ENCODE data around the gene GID8.
"Not testable (repeated sequence)": the region's sequence is repeated elsewhere in the genome, so short reads cannot be mapped to it uniquely, and the experiment has no call there.

The GID8 gene

DNA sequence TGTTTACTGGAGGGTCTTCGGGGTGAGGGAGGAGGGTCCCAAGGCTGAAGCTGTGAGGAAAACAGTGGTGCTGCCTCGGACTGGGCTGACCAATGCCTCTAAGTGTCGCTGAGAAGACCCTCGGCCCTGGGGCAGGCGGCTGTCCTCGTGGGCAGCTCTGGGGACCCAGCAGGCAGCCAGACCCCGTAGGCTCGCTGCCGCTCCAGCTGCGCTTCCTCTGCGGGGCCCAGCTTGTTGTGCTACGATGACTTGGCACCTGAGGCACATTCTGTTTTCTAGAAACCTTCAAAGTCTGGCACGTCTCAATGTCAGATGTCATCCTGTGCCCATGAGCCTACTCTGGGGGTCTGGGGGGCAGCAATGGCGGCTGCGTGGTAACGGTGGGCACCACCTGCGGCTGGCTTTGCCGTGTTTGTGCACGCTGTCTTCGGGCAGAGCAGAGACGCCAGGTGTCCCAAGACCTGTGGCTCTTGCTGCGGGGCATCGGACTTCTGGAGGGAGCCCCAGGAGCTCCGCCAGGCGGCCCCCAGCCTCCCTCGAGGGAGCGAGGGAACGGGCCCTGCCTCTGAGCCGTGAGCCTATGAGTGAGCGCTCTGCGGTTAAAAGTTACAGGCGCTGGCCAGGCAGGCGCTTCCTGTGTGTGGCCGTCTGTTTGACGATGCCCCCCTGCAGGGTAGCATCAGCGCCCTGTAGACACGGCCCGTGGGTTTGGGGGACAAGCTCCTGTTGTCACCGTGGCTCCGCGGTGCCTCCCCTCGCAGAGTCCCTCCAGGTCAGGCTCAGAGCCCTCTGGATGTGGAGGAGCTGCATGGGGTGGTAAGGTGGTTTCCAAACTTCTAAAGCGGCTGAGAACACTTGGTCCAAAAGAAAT is 21.4 kb downstream of the GID8 start:
- DNase-seq: no peak

DNA sequence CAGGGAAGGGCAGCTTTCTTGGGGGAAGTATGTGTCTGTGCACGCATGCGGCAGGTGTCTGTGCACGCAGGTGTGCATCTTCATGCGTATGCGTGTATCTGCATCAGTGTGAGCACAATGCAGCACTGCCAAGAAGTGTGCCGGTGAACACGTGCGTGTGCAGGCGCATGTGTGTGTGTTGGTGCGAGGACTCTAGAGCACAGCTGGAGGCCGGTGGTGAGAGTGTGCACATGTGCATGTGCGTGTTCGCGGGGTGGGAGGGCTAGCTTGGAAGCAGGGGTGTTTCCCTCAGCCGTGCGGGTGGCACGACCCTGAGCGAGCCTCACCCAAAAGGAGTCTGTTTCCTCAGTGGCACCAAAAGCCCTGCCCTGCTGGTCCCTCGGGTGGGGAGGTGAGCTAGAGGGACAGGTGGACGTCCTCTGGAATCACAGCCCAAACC is 22.1 kb downstream of the GID8 start:
- DNase-seq: no peak

DNA sequence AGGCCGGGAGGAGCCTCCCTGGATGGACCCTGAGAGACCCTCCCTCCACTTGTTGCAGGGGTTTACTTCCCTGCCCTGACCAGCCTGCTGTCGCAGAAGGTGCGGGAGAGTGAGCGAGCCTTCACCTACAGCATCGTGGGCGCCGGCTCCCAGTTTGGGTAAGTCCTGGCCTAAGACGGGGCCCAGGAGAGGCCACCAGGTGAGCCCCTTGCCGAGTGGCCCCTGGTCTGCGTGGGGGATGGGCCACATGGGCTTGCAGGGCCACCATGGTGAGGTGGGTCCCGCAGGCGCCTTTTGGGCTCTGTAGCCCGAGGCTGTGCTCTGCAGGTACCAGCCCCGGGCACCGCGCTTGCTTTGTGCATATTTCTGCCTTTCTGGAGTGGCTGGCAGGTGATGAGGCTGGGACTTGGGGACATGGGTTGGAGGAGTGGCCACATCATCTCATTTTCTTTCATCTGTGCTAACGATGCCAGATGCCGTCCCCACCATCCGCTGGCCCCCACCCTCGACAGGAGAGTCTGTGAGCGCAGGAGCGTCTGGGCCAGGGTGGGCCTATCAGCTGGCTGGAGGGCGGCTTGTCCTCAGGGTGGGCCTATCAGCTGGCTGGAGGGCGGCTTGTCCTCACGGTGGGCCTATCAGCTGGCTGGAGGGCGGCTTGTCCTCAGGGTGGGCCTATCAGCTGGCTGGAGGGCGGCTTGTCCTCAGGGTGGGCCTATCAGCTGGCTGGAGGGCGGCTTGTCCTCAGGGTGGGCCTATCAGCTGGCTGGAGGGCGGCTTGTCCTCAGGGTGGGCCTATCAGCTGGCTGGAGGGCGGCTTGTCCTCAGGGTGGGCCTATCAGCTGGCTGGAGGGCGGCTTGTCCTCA is 22.7 kb downstream of the GID8 start:
- not testable (repeated sequence) for DNase-seq

DNA sequence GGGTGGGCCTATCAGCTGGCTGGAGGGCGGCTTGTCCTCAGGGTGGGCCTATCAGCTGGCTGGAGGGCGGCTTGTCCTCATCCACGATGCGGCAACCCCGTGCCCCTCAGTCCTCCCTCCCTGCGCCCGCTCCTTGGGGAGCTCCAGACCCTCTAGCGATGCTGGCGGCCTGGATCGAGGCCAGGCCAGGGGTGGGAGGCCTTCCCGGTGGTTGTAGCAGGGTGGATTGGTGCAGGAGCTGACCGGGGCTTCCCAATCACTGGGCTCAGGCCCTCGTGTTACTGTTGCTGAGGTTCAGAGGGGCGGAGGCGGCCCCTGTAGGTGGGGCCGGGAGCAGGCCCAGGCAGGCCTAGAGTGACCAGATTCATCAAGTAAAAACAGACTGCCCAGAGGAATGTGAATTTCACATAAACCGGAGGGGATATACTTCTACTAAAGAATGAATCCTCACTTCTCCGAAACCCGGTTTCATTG is 23.4 kb downstream of the GID8 start:
- no peak for DNase-seq

DNA sequence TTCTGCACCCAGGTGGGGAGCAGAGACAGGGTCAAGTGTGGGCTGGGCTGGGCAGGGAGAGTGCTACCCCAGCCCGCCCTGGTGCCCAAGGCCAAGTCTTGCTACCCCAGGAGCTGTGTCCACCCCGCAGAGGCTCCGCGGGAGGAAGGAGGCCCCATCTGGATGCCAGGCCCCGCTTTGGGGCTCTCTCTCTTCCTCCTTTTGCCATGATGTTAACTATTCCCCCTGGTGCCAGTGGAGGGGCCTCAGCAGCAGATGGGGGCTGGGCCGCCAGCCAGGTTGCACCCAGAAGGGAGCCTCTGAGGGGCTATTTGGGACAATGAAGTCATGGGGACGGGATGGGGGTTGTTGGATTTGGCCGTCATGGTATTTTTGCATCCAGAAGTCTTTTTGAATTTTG is 23.9 kb downstream of the GID8 start:
- DNase-seq: no peak

DNA sequence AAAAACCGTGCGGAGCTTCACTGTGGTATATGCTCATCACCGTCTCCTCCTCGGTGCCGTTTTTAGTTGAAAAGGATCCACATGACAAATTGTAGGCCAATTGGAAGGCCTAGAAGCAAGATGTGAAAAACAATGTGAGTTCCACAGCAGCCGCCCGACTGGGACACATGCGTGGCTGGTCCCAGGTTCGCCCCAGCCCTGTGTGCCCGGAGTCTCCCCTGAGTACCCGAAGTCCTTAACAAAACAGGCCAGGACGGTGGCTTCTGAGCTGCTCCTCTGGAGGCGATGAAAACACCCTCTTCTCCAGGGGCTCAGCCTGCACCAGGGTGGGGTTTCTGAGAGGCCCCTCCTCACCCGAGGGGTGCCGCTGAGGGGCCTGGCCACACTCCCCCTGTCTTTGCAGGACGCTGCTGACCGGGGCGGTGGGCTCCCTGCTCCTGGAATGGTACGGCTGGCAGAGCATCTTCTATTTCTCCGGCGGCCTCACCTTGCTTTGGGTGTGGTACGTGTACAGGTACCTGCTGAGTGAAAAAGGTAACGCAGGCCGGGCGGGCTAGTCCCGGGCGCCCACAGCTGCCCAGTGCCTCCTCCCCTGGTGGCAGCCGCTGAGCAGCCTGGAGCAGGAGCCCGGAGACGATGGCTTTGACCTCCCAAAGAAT is 24.4 kb downstream of the GID8 start:
- no peak for DNase-seq

DNA sequence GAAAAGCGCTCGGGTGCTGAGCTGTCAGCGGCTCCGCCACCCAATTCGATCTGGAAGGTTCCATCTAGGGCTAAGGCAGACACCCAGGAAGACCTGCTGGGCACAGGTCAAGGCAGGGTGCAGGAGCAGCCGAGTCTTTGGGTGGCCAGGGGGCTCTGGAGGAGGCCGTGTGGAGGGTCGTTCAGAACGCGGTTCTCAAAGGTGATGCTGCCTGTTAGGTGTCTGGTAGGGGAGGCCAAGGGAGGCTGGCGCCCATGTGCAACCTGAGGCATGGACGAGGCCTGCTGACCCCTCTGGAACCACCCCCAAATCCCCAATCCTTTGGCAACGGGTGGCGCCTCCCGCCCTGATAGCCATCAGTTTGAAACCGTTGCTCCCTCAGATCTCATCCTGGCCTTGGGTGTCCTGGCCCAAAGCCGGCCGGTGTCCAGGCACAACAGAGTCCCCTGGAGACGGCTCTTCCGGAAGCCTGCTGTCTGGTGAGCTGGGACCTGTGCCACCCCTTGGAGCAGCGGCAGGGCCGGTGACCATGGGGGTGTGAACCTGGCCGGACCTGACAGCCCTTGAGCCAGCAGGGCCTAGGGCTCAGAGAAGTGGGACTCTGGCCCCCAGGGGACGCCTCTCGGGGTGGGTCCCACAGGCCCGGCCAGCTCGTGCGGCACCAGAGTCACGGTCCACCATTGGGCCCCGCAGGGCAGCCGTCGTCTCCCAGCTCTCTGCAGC is 25.1 kb downstream of the GID8 start:
- DNase-seq: no peak

DNA sequence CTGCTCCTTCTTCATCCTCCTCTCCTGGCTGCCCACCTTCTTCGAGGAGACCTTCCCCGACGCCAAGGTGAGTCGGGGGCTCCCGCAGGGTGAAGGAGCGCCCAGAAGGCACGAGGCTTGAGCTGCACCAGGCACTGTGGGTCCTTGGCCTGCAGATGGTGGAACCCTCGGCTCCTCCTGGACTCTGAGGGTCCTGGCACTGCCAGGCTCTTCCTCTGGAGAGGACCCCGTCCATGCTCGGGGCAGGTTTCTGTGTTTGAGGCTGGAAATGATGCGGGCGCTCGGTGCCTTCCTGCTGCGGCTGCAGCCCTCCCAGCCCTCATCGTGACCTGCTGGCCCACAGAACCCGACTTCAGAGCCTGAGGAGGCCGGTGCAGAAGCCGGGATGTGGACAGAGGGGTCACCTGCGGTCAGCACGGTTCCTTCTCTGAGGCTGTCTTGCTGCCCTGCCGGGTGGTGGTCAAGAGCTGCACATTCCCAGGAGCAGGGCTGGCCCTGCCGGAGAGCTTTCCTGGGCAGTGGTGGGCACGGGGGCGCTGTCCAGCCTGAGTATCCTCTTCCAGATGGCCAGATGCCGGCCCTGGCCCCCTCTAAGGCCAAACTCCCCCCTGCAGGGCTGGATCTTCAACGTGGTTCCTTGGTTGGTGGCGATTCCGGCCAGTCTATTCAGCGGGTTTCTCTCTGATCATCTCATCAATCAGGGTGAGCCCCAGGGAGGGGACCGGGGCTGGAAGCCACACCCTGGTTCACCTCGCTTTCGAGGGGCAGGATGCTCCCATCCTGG is 25.9 kb downstream of the GID8 start:
- no peak for DNase-seq

DNA sequence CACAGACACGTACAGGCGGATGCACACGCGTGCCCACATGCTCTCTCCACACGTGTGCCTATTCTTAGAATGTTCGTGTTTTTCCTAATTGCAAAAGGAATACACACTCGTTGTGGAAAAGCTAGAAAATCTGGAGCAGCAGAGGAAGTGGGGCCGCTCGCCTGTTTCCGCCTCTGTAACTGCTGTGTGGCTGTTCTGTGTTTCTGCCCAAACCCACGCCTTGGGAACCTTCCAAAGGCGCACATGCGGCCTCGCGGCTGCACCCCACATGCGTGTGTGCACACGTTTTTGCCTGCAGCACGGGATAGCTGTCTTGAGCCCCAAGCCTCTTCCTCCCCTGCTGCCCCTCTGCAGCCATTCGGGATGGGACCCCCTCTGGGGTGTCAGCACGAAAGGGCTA is 26.8 kb downstream of the GID8 start:
- no peak for DNase-seq

DNA sequence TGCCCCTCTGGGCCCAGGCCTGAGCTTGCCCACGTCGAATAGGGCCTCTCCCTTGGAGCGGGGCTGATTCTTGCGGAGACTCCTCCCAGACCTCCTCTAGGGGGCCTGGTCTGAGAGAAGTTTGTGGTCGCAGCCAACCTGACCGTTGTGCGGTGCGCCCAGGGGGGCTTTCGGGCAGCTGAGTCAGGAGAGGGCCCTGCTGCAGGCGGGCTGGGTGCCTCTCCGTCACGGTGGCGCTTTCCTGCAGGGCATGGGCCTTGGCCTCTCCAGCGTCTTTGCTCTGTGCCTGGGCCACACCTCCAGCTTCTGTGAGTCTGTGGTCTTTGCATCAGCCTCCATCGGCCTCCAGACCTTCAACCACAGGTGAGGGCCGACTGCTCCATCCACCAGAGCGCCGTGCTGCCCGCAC is 27.4 kb downstream of the GID8 start:
- no peak for DNase-seq

DNA sequence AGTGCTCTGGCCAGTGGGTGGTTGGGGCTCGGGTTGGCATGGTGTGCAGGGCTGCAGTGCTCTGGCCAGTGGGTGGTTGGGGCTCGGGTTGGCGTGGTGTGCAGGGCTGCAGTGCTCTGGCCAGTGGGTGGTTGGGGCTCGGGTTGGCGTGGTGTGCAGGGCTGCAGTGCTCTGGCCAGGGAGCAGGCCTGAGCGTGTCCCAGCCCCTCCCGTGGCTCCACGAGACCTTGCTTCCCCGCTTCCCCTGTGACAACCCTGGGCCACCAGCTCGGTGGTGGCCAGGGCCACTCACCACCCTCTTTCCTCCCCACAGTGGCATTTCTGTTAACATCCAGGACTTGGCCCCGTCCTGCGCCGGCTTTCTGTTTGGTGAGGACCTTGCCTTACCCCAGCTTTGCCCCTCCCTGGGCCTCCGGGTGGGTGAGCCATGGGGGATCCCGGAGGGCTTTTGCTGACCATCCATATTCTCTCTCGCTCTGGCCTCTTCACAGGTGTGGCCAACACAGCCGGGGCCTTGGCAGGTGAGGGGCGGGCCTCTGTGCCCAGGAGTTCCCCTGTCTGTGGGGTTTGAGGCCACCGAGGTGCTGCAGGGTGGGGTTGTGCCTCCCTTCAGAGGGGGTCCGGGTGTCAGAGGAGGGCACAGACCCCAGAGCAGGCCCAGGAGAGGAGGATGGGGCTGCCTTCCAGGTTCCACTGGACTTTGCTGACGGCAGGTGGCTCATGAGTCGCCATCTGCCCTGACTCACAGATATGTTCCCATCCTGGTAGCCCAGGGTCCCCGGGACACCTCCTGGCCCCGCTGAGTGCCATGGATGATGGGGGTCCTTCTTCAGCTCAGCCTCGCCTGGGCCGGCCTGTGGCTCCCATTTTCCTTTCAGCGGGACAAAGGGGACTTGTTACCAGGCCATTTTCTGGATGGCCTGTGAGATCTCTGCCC is 28.5 kb downstream of the GID8 start:
- no peak for DNase-seq

DNA sequence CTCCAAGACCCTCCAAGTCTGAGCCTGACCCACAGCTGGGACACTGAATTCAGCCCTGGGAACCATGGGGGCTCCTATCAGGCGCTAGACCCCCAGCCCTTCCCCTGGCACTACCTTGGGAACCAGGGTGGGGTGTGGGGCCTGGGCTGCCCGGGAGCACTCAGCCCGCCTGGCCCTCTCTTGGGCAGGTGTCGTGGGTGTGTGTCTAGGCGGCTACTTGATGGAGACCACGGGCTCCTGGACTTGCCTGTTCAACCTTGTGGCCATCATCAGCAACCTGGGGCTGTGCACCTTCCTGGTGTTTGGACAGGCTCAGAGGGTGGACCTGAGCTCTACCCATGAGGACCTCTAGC is 29.2 kb downstream of the GID8 start:
- DNase-seq: no peak

DNA sequence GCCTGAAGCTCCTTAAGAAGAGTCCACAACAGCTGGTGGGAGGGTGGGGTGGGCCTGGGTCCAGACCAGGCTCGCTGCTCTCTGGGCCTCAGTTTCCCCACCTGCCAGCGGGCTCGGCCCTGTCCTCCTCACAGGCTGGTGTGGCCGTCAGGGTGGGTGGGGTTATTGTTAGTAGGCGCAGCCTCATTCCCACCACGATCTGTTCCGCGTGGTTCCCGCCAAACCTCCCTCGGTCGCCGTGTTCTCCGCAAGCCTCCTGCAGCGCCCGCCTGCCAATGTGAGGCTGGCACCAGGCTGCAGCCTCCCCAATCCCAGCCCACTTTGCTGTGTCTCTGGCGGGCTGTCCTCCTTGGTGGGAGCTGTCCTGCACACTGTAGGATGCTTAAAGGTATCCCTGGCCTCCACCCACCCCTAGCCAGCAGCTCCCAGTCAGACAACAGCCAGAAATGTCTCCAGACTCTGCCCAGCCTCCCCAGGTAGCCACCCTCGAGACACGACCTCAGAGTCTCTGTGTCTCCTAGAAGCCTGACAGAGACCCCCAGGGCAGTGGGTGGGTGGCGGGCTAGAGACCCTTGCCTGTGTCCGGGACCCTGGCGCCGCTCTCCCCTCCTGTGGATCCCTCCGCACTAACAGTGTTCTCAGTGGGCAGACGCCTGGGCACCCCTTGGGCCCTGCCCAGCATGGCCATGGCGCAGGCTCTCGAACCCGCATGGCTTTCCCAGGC is 29.8 kb downstream of the GID8 start:
- no peak for DNase-seq

DNA sequence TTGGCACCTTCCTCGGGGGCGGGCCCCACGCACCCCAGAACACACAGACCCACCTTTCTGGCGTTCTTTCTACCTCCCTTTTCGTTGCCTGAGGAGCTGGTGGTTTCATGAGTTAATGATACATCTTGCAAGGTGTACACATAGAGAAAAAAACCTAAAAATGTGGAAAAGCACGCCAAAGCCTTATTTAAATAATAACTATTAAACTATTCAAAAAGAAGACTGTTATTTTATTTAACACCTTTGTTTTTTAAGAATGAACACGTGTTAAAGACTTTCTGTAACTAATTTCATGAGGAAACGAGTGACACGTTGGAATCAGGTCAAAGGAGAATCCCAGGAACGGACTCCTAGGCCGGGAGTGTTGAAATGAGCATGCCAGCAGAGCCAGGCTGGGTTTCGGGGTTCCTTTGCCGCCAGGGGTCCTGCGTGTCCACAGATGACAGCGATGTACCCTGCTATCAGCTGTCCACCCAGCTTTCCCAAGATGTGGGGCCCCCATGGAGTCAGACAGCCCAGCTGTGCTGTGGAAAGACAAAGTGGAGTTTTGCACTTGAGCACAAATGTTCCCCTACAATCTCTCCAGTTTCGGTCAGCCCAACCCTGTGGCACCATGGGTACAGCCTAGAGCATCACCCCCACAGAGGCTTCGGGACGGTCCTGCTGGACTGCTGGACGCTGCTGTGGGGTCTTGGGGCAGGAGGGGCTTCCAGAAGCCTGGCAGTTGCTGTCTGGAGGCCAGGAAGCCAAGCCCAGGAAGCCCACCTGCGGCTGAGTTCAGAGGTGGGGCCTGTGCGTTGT is 30.6 kb downstream of the GID8 start:
- no peak for DNase-seq

DNA sequence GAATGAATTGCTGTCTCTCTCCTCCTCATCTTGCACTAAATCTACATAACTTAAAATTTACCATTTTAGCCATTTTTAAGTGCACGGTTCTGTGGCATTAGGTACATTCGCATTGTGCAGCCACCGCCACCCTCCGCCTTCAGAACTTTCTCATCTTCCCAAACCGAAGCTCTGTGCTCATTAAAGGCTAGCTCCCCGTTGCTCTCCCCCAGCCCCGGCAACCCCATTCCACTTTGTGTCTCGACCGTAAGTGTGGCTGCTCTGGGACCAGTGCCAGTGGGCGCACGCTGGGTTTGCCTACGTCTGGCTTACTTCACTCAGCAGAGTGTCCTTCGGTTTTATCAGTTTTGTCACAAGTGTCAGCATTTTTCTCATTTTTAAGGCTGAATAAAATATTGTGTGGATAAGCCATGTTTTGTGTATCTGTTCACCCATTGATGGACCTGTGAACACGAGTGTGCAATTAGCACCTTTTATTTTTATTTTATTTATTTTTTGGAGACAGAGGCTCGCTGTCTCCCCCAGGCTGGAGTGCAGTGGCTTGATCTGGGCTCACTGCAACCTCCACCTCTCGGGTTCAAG is 31.3 kb downstream of the GID8 start:
- no peak for DNase-seq

DNA sequence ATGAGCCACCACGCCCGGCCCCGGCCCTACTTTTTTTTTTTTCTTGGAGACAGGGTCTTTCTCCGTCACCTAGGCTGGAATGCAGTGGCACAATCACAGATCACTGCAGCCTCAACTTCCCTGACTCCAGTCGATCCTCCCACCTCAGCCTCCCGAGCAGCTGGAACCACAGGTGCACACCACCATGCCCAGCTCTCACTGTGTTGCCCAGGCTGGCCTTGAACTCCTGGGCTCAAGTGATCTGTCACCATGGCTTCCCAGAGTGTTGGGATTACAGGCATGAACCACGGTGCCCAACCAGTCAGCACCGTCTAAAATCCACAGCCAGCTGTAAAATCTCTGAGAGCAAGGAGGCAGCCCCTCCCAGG is 32.0 kb downstream of the GID8 start:
- DNase-seq: no peak

DNA sequence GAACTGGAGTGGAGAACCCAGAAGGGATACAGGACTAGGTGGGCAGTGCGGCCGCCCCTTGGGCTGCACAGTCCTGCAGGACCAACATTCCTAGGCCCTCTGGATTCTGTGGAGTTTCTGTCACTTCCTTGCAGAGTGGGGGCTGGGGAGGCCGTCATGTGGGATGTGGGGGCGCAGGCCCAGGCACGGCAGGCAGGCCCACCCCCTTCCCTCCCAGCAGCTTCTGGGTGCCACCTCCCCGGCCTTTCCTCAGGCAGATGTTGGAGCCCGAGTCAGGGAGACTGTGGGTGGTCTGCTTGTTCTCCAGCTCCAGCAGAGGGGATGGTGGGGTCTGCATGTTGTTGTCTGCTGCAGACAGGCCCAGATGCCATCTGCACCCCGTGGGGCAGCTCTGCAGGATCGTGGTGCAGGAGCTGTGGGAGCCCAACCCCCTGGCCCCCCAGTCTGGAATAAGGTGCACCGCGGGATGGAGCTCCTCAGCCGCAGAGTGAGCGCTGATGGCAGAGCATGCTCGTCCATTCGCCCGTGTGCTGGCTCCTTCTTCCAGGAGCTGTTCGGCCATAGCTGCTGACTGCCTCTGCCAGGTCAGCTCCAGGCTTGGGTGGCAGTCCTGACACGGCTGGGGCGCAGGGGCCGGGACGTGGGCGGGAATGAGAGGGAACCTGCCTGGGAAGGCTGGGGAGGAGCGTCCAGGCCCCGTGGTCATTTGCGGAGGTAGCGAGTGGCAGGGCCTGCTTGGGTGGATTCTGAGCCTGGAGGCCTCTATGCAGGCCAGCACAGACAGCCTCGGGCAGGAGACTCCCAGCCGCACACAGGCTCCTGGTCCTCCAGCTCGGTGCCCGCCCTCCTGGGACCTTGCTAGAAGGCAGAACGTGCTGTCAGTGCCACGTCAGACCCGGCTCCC is 32.6 kb downstream of the GID8 start:
- no peak for DNase-seq

Data from activated naive CD4-positive, alpha-beta T cell (primary cell).